ENCODE measurements around the gene TNRC6C. TPM values are rescaled to one million over a fixed set of nuclear protein-coding genes. Genes with fewer than 3 reads are reported as not detected.

TNRC6C gene
- total and polyA plus RNA-seq, 9 of the 15 experiments (the other 6 are each of a cell fraction or from before 2014, with no cell fraction given), result 0.20 to 4.9 (median 2.3) TPM

DNA sequence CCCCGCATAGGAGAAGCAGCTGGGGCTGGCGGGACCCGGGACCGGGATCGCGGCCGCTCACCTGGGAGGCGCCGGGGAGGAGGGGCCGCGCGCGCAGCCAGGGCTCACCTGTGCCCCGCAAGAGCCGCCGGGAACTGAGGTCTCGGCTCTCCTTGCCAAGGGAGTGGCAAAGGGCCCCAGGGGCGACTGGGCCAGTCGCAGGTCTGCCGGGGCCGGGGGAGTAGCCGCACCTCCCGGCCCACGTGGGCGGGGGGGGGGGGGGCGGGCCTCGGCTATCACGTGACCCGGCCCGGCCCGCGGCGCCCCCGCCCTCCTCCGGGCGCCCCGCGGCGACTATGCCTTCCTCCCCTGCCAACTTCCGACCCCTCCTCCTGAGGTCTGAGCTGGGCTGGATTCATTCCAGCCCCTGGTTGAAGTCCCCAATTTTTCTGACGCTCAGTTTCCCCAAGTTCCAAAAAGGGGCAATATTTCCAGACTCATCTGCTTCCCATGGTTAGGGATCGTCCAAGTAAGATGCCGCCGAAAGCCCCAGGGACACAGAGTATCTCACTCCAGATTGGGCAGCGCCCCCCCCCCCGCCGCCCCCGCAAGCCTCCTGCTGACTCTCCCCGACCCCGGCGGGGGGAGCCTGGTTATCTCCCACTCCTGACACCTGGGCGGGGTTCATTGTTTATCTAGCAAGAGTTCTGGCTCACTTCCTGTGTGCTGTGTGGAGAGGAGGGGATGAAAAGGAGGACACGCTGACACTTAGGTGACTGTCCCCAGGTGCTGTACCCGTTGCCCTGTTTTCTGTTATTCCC, 170.2 kb downstream of the TNRC6C start, which contains the start of gene TMC6 (continued):
- TF ChIP-seq CREB1 (IDR thresholded peaks at IDR 0.05) (no peak), CREB1 (CRISPR knock-in tag; IDR thresholded peaks at IDR 0.05) (0 out of 2 replicates have a peak, but pooled peaks have one; percentile 51), PTTG1 (tag; IDR thresholded peaks at IDR 0.05; ENCODE audit: low read depth) (no peak), YY1 (IDR thresholded peaks at IDR 0.05; ENCODE audit: borderline replicate concordance in 1 of 3, control insufficient read depth in 1 of 3, extremely low read depth in 1 of 3, insufficient read depth in 3 of 3, insufficient read length in 1 of 3, insufficient replicate concordance in 2 of 3, low read depth in 1 of 3, low read length in 2 of 3) (peak in 1 of 3 experiments; percentile 16), ZNF165 (CRISPR knock-in tag; IDR thresholded peaks at IDR 0.05; ENCODE audit: borderline replicate concordance) (no peak), ZNF41 (CRISPR knock-in tag; conservative IDR thresholded peaks at IDR 0.05) (no peak), HDAC8 (tag; IDR thresholded peaks at IDR 0.05) (no peak), IRF2 (CRISPR knock-in tag; IDR thresholded peaks at IDR 0.05) (no peak), ZNF3 (CRISPR knock-in tag; IDR thresholded peaks at IDR 0.05) (no peak), CBX5 (IDR thresholded peaks at IDR 0.05; ENCODE audit: borderline replicate concordance, low read depth) (no peak), ZFP36 (IDR thresholded peaks at IDR 0.05; ENCODE audit: low read depth, low read length, partially characterized antibody) (no peak), CREM (IDR thresholded peaks at IDR 0.05; ENCODE audit: low read depth) (peak; percentile 66; the same call in 1 of the 2 replicates), HSF4 (CRISPR knock-in tag; IDR thresholded peaks at IDR 0.05; ENCODE audit: borderline replicate concordance) (no peak), GTF2A2 (tag; IDR thresholded peaks at IDR 0.05) (no peak), JUND (IDR thresholded peaks at IDR 0.05; ENCODE audit: borderline replicate concordance, low read depth, low read length) (peak; percentile 84), JUND (tag; IDR thresholded peaks at IDR 0.05; ENCODE audit: borderline replicate concordance, low read depth, low read length) (peak; percentile 69; the same call in 1 of the 3 replicates), HCFC1 (IDR thresholded peaks at IDR 0.05; ENCODE audit: low read depth, low read length) (no peak), SREBF2 (CRISPR knock-in tag; IDR thresholded peaks at IDR 0.05) (no peak), PPARD (CRISPR knock-in tag; IDR thresholded peaks at IDR 0.05) (no peak), ELF1 (tag; IDR thresholded peaks at IDR 0.05) (peak; percentile 81), PURB (CRISPR knock-in tag; IDR thresholded peaks at IDR 0.05; ENCODE audit: low read depth) (no peak), ZBTB17 (CRISPR knock-in tag; IDR thresholded peaks at IDR 0.05) (no peak), TFE3 (CRISPR knock-in tag; IDR thresholded peaks at IDR 0.05) (peak; percentile 98)
- TF ChIP-seq, protein P1, sequence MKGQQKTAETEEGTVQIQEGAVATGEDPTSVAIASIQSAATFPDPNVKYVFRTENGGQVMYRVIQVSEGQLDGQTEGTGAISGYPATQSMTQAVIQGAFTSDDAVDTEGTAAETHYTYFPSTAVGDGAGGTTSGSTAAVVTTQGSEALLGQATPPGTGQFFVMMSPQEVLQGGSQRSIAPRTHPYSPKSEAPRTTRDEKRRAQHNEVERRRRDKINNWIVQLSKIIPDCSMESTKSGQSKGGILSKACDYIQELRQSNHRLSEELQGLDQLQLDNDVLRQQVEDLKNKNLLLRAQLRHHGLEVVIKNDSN (CRISPR knock-in tag; IDR thresholded peaks at IDR 0.05), result peak; percentile 70
- TF ChIP-seq, protein P2, sequence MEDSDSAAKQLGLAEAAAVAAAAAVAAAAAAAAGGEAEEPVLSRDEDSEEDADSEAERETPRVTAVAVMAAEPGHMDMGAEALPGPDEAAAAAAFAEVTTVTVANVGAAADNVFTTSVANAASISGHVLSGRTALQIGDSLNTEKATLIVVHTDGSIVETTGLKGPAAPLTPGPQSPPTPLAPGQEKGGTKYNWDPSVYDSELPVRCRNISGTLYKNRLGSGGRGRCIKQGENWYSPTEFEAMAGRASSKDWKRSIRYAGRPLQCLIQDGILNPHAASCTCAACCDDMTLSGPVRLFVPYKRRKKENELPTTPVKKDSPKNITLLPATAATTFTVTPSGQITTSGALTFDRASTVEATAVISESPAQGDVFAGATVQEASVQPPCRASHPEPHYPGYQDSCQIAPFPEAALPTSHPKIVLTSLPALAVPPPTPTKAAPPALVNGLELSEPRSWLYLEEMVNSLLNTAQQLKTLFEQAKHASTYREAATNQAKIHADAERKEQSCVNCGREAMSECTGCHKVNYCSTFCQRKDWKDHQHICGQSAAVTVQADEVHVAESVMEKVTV (CRISPR knock-in tag; IDR thresholded peaks at IDR 0.05), result 0 out of 2 replicates have a peak, but pooled peaks have one; percentile 7
